Cortex of kidney (tissue), 1 donor: ENCODE results near the gene ADCY2.

Source experiments
- DNase-seq: peaks from one replicate; lab custom pipeline; 2025; lab: John Stamatoyannopoulos, UW

ADCY2 gene

GRCh38 chr5:7503564-7503963 lies 107.6 kb downstream of the ADCY2 start:
- DNase-seq, result no peak

- no peak for DNase-seq
Measured at GRCh38 chr5:7515284-7515914, 119.5 kb downstream of the ADCY2 start.

- no peak for DNase-seq
Measured at GRCh38 chr5:7516253-7516652, 120.3 kb downstream of the ADCY2 start.

- DNase-seq, result no peak
Measured at GRCh38 chr5:7517006-7517405, 121.1 kb downstream of the ADCY2 start.

GRCh38 chr5:7518947-7519560 lies 123.1 kb downstream of the ADCY2 start:
- DNase-seq, result no peak

GRCh38 chr5:7519564-7519963 lies 123.6 kb downstream of the ADCY2 start:
- DNase-seq, result no peak

- no peak for DNase-seq
Measured at GRCh38 chr5:7529880-7530279, 133.9 kb downstream of the ADCY2 start.

GRCh38 chr5:7533941-7534340 lies 138.0 kb downstream of the ADCY2 start:
- no peak for DNase-seq

GRCh38 chr5:7534505-7534904 lies 138.6 kb downstream of the ADCY2 start:
- DNase-seq, result no peak

GRCh38 chr5:7537573-7537972 lies 141.6 kb downstream of the ADCY2 start:
- DNase-seq, result no peak

GRCh38 chr5:7539571-7539970 lies 143.6 kb downstream of the ADCY2 start:
- DNase-seq, result no peak

GRCh38 chr5:7540736-7541485 lies 145.0 kb downstream of the ADCY2 start:
- DNase-seq, result no peak

- no peak for DNase-seq
Measured at GRCh38 chr5:7541898-7542297, 146.0 kb downstream of the ADCY2 start.

GRCh38 chr5:7546555-7546954 lies 150.6 kb downstream of the ADCY2 start:
- DNase-seq, result no peak

- no peak for DNase-seq
Measured at GRCh38 chr5:7548596-7548995, 152.7 kb downstream of the ADCY2 start.

GRCh38 chr5:7565559-7565958 lies 169.6 kb downstream of the ADCY2 start:
- no peak for DNase-seq

GRCh38 chr5:7576023-7576715 lies 180.2 kb downstream of the ADCY2 start:
- DNase-seq, result no peak

- no peak for DNase-seq
Measured at GRCh38 chr5:7577381-7577780, 181.4 kb downstream of the ADCY2 start.

- no peak for DNase-seq
Measured at GRCh38 chr5:7578071-7578470, 182.1 kb downstream of the ADCY2 start.

- DNase-seq, result no peak
Measured at GRCh38 chr5:7584749-7585148, 188.8 kb downstream of the ADCY2 start.

GRCh38 chr5:7585807-7586206 lies 189.9 kb downstream of the ADCY2 start:
- no peak for DNase-seq

- DNase-seq, result no peak
Measured at GRCh38 chr5:7586480-7586879, 190.5 kb downstream of the ADCY2 start.

- DNase-seq, result no peak
Measured at GRCh38 chr5:7589800-7590199, 193.9 kb downstream of the ADCY2 start.
